BJ (cell line): ENCODE measurements around the gene SMARCA2. TPM values are rescaled to one million over a fixed set of nuclear protein-coding genes. Genes with fewer than 3 reads are reported as not detected.

Experiments
- CTCF ChIA-PET: fragments of 350-600 bp; formaldehyde crosslinking; extraction: SDS; loops from one replicate; lab custom pipeline; 2021; ENCODE audit warnings: antibody characterized with exemption, inconsistent platforms; lab: Yijun Ruan, JAX
- POLR2A ChIA-PET: fragments of 300-600 bp; sonication (Branson Sonifier 250); formaldehyde crosslinking; extraction: SDS; loops from one replicate; lab custom pipeline; 2021; ENCODE audit warnings: antibody characterized with exemption; lab: Charles Lee
- DNase-seq: peaks from one replicate; pipeline ENCODE4 v3.0.0-alpha.2; 2011; ENCODE audit warnings: low read depth
- H3K27me3 ChIP-seq: 2 replicates; pipeline ENCODE4 v1.6.0; 2011; ENCODE audit warnings: low read length; ENCODE audit not compliant: control insufficient read depth, insufficient read depth
- H3K36me3 ChIP-seq: 2 replicates; pipeline ENCODE4 v1.5.1; 2011; ENCODE audit warnings: low read length; ENCODE audit not compliant: control insufficient read depth, insufficient read depth
- H3K4me3 ChIP-seq: 2 replicates; pipeline ENCODE4 v1.5.1; 2011; ENCODE audit warnings: low read depth, mild to moderate bottlenecking, control low read depth, low read length
- CTCF ChIP-seq: IDR thresholded peaks from 2 replicates; pipeline ENCODE4 v1.5.1; 2011; ENCODE audit warnings: low read depth, mild to moderate bottlenecking, control low read depth, inconsistent platforms, low read length, moderate library complexity; ENCODE audit not compliant: insufficient read depth
- polyA plus RNA-seq: library from polyadenylated mRNA; depleted of rRNA; stranded (reverse); fragments of >200 nt; gene quantifications from 2 replicates; pipeline ENCODE4 v1.2.3, GENCODE V29; 2011
- small RNA-seq: library from RNA; depleted of rRNA; stranded (forward); fragments of <200 nt; gene quantifications from one replicate; pipeline ENCODE3, GENCODE V24; 2012; ENCODE audit warnings: low replicate concordance, low read depth; ENCODE audit not compliant: insufficient read length

Gene SMARCA2
- polyA plus RNA-seq, 1 experiment = 67.4 TPM

GRCh38 chr9:2241836-2242741 lies 226.9 kb downstream of the SMARCA2 start:
- peak; percentile 21; the same call in 1 of the 2 replicates for TF ChIP-seq CTCF
- CTCF ChIA-PET = interaction anchor here (0.9 to 1.9 kb wide), 8 partner anchors 9 to 541 kb away, joined by 3 to 10 read pairs (median 4); no protein-coding TSS in a partner anchor
- Histone ChIP-seq H3K36me3 (no peaks in the 10 kb centered on the region), H3K27me3 (no peaks in the 10 kb centered on the region), H3K4me3 (peak overlapping the region; percentile 39)
- DNase-seq = no peak
- POLR2A ChIA-PET = interaction anchor here (1.0 kb wide), 1 partner anchor 248 kb away, joined by 3 read pairs; no protein-coding TSS in a partner anchor

DNA sequence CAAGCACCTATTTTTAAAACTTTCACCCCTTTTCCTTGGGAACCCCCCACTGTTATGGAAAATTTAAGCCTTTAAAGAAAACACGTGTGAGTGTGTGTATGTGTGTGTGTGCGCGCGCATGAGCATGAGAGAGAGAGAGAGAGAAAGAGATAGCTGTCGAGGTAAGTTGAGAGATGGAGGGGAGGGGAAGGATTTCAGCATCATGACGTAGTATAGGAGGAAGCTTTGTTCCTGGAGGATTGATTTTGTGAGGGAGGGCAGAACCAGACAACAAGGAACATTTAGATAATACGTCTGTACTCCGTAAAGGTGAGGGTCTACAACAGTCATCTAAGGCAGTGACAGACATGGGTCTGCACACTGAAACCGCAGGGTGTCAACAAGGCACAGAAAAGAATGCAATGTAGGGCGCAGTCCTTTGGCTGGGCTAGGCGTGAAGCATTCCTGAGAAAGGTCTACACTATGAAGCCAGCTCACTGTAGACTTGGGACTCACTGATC lies 227.7 kb downstream of the SMARCA2 start:
- TF ChIP-seq CTCF = no peak
- POLR2A ChIA-PET = interaction anchor here (1.0 kb wide), 1 partner anchor 247 kb away, joined by 3 read pairs; no protein-coding TSS in a partner anchor
- no peaks in the 10 kb centered on the region for H3K36me3 ChIP-seq
- H3K27me3 ChIP-seq = no peaks in the 10 kb centered on the region
- CTCF ChIA-PET = interaction anchor here (0.5 to 1.2 kb wide), 5 partner anchors 66 to 540 kb away, joined by 3 read pairs; no protein-coding TSS in a partner anchor
- H3K4me3 ChIP-seq = peak overlapping the region; percentile 39
- no peak for DNase-seq

Small RNA genes within 50 kb of the gene (small RNA-seq; reads per million reads assigned to genes)
- gene RN7SL592P = not detected
- not detected for gene RNU2-25P
